ENCODE measurements around the gene PMEPA1.

GRCh38 chr20:57694481-57694880, 15.3 kb downstream of the PMEPA1 start:
- TF ChIP-seq CTCF (IDR thresholded peaks at IDR 0.05; ENCODE audit: low read depth, low read length) (no peak), EZH2phosphoT487 (IDR thresholded peaks at IDR 0.05; ENCODE audit: low read depth) (no peak)

All from OCI-LY3 (cell line).